NCI-H146 treated with DMSO at 0.1 percent for 48 hours (cell line): Measurements from ENCODE around the gene ST3GAL5.

Experiments used
- DNase-seq: peaks from one replicate; lab custom pipeline; 2025; ENCODE audit not compliant: unreplicated experiment; lab: John Stamatoyannopoulos, UW

ST3GAL5 gene

DNA sequence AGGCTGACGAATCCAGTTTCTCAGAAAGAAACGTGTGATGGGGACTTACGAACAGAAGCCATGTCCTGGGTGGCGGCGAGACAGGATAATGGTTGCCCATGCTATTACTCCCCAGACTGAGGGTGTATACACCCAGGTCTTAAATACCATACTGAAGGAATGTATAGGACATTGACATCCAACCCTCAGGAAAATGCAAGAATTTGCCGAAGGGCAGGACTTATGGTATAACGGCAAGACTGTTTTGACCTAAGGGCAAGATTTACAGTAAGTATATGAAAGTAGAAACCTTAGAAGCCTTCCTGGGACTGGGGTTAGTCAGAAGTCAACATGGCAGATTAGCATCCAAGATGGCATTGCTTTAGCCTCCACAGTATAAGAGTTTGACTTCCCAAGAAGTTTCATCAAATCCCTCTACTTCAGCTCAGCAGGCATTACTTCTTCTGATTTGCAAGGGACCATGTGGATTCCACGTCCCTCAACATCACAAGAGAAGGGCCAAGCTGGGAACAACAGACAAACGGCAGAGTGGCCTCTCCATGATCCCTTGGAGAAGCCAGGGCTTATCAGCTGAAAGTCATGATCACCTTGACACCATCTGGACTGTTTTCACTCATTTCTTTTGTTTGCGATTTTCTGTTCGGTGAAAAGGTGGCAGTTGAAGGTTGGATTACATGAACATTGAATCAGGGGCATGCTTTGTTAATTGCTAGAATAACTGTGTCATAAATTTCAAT is 21.1 kb downstream of the ST3GAL5 start:
- no peak for DNase-seq

DNA sequence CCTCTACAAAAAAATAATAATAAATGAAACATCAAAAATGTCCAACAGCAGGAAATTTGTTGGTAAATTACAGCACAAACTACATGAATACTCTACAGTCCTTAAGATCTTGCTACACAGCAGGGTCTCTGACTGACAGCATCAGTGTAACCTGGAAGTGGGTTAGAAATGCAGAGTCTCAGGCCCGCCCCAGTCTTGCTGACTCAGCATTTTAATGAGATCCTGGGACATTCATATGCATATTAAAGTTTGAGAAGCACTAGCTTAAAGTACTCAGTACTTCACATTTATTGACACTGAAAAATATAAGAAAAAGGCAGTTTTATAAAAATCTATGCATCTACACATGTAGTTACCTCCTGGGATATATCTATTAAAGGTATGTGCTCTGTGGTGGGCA is 21.7 kb downstream of the ST3GAL5 start:
- DNase-seq, result no peak

DNA sequence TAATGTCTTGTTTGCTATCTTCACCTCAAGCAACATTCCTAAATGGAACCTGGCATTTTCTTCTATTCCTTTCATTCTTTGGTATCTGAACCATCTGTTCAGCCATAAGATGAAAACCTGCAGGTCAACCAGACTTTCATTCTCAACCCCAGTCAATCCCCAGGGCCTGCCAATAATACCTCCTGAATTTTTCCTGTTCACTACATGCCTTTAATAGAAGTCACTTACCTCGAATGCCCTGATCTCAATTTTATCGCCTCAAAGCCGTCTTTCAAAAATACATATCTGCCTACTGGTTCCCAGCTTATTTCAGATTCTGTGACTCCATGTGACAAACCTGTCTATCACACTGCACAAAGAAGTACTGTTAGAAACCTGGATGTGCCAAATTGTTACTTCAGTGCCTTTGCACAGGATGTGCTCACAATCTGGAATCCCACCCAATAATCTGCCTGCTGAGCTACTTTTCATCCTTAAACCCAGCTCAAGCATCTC is 22.6 kb downstream of the ST3GAL5 start:
- DNase-seq, result no peak

DNA sequence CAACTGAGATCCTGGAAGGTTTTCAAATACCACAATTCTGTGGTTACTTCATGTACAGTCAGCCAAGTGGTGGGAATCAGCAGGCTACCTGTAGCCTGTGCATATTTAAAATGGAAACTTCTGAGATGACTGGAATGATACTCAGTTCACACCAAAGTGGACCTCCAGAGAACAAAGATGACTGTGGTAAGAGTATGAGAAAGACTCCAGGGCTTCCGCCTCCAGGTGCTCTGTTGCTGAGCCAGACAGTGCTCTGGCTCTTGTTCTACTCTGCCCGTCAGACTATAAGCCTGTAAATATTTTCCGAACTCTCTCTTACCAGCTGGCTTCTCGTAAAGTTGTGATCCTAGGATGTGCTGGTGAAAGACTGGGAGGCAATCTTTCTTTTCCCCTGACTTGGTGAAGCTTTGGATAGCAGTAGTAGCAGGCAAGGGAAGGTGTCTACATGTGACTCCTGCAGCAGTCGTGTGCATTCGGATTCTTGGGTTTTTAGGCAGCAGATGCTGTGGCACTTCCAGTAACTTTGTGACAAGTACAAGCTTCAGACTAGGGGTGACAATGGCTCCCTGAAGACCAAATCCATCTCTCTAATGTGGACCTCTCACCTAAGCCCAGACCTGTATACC is 23.1 kb downstream of the ST3GAL5 start:
- DNase-seq, result no peak

DNA sequence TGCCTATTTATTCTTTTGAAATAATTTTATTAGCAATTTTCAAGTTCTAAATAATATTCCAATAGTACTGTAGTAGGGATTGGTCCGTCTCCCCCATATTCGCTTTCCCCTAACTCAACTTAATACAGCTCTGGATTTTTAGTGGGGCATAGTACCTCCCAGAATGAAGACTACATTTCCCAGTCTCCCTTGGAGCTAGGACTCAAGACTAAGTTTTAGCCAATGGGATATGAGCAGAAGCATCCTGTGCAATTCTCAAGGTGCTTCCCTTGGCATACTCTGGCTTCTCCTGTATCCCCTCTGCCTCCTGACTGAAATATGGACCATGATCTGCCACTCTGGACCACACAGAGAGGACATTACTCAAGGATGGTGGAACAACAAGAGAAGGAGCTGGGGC is 24.1 kb downstream of the ST3GAL5 start:
- no peak for DNase-seq

DNA sequence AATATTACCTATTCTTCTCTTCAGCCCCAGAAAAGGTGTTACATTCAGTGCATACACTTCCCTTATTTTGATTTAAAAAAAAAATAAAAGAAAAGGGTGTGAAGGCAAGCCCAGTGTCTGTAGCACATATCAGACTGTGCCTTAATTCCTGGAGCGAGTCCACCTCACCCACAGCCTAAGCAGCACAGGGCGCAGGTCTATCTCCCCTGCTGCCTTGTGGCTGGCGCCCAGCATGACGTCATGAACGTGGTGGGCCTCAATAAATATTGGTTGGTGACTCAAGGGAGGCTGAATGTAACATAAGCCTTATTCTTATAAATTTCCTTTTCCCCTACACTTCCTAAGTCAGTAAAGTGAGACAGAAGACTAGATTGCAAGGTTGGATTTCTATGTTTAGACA is 26.4 kb downstream of the ST3GAL5 start:
- DNase-seq, result no peak

DNA sequence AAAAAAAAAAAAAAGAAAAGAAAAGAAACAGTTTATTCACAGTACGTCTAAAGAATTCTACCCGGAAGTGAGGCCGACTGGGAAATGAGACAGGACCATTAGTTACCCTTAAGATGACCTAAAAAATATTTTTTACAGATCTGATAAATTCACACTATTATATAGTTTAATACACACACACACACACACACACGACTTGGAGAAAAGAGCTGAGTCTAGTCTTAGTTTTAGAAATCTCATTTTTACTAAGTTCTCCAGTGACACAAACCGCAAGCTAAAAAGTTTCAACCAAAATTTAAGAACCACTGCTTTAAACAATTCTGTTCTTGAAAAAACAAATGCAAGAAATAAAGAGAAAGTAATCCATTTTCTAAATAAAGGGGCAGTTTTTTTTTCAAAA is 27.1 kb downstream of the ST3GAL5 start:
- no peak for DNase-seq

DNA sequence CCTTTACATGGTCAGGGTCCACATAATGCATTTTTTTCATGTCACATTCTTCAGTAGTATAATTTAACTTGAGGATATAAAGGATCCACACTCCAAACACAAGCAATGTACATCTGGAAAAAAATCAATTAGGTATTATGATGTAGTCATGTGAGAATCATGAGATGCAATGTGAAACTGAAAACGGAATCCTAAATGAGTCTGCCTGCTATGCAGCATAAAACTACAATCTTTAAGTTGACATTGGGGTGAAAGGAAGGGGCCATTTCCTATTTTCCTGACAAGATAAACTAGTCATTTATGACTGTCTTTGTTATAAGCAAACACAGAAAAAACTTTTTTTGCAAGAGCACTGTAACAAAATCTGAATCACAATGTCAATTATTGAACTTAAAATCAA is 27.6 kb downstream of the ST3GAL5 start:
- DNase-seq, result no peak

DNA sequence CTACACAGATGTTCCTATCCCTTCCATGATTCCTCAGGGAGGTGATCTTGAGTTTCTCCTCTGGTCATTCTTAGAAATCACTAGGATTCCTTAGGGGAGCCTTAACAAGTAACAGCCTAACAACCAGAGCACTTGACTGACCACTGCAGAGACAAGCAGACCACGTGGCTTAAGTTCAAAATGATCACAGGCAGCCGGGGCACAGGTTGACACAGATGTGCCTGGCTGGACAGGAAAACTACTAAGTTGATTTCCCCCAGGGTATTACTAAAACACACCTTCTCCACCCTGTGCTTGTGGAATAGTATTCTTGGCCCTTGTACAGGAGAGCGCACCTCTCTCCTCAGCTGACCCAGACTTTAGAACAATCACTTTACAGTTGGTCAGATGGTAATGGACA is 29.9 kb downstream of the ST3GAL5 start:
- DNase-seq, result no peak

DNA sequence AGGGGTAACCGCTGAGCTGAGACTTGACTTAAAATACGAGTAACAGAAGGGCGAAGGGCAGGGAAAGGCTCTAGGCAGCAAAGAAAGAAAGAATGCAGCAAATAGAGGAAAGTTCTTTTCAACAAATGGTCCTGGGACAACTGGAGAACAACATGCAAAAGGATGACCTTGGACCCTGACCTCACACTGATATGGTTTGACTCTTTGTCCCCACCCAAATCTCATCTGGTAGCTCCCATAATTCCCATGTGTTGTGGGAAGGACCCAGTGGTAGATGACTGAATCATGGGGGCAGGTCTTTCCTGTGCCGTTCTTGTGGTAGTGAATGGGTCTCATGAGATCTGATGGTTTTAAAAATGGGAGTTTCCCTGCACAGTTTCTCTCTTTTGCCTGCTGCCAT is 33.9 kb downstream of the ST3GAL5 start:
- DNase-seq, result no peak

DNA sequence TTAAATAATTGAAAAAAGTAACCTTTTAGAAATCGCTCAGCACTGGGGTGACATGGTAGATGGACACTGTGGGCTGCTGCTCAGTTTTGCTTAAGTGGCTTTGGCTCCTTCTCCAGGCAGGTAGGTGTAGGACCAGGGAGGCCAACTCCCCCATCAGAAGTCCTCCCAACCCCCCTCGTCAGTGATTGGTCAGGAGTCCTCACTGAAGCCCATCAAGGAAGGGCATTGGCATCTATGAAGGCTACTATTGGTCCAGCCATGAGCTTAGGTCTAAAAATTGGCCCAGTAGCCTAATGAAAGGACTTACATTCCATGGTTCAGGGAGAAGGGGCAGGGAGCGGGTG is 34.7 kb downstream of the ST3GAL5 start:
- DNase-seq, result no peak

DNA sequence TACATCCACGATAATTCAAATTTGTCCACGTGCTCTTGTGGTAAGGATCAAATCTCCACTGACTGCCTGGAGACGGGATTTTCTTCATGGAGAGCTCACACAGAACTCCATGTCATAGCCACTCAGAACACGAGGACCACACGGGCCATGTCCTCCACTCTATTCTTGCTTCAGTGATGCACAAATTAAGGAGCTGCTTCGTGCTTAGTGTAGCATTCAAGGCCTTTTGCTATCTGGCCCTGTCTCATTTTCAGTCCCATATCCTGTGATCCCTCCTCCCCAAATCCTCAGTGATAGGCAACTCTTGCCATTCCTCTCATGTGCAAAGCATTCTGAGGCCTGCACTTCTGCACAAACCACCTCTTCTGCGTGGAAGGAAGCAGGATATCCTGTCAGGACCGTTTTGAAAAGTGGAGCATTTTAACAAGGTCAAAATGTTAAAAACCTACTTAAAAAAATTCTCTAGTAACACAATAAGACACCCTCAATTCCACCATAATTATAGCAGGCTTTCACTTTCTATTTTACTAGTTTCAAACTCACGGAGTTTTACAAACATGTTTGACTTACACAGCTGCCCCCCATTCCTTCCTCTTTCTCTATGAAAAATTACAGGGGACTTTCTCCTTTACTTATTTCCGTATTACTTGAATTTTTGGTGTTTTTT is 35.2 kb downstream of the ST3GAL5 start:
- no peak for DNase-seq

DNA sequence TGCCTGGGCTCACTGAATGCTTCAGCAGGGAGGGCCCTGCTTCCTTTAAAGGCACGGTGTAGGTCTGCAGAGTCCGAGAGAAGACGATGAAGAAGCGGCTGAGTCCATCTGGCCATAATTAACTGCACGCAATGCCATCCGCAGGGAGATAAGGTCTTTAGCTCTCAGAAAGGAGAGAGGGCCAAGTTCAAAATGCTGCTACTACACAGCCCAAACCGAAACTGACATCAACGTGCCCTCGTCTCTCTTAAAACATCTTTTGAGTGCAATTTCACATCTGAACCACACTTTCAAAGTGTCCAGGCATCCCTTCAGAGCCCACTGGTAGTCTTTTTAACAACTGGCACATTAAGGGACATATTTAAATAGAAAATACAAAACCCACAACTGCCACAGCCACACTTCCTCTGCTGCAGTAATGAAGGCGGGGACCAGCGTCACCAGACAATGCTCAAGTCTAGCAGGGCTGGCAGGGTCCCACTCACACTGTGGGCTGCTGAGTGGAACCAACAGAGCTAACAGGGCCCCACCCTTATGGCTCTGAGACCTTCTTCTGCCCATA is 35.8 kb downstream of the ST3GAL5 start:
- DNase-seq, result no peak

DNA sequence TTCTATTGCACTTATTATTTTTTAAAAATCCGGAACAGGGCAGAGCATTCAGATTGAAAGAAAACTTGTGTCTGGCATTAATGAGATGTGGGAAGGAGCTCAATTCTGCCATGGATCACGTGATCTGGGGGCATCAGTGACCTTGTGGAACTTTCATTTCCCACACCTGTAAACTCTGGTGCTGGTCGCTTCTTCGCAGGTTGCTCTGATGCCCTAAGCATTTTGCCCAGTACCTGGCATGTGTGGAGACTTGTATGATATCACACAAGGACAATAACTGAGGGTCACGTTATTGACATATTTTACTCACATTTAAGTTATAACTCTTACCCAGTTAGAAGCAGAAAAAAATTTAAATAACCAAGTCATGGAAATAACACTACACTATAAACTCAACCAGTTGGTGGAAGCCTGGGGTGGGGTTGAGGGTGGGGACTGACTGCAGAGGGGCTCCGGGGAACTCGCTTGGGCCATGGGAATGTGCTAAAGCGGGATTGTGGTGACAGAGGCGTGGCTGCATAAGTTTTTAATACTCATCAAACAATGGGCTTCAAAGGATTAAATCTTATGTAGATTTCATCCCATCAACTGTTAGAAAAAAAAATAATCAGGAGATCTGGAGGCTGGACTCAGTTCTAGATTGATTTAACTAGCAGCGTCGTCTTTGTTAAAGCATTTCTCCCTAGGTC is 36.5 kb downstream of the ST3GAL5 start:
- DNase-seq, result no peak

DNA sequence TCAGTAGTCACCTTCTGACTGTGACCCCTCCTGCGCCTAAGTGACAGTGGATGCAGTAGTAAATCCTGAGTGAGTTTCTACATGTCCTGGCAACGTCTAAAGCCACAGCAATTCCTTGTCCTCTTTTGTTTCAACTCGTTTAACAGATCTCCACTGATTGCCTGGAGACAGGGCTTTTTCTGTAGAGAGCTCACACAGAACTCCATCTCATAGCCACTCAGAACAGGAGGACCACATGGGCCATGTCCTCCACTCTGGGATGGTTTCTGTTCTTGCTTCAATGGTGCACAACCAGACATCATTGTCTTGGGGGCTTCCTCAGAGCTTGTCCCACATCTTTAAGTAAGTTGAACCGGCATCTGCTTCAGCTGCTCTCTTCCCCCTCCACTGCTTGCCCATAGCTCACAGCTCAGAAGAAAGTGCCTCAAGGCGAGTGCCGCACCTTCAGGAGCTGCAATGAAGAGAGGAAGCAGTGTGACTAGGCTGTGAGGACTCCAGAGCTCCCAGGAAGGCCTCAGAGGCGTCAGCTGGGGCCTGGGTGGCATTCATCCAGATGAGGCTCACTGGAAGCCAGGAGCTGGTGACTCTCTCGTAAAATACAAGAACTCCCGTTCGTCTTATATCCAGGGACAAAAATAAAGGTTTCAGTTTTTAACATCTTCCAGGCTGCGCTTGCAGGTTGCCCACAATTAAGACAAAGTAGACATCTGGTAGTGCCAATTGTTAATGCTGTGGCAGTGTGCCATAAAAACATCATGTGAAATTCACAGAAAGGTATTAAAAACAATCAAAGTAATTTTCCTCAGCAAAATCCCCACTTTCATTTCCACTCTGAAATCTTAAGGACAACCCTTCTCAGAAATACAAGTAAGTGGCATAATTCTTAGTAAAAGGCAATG is 37.3 kb downstream of the ST3GAL5 start:
- no peak for DNase-seq

DNA sequence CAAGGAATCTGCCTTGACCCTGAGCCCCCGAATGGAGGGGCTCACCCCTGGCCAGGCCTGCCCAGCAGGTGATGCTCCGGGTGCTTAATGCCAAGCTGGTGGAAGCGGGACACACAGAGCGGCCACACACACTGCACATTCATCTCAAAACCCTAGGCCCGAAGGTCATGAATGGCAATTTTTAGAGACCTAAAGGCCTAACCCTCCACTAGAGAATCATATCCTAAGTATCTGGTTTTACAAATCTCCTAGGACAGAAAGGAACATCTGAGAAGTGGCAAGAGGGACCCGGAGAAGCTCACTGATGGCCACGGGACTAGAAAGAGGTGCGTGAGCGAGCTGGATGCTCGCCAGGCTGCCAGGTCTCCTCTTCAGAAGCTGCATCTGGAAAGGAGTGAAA is 38.3 kb downstream of the ST3GAL5 start:
- no peak for DNase-seq

DNA sequence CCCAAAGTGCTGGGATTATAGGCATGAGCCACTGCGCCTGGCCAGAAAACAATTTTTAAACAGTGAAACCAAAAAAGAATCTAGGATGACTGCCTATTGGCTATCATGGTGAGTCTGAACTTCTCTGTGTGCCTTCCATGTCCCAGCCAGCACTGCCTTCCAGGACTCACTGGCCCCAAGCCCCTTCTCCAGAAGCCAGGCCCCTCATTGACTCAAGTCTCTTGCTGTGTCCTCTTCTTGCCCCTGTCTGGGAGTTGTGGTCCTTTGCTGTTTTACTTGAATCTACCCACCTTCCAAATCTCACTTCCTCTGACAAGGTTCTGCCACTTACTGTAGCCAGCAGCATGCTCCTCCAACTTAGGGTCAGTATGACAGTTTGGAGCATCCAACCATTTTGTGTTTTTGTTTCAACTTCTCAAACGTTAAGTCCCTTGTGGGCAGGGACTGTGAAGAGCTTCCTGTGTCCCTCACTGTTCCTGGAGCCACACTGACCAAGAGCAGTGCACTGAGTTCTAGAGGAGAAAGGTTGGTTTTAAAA is 41.7 kb downstream of the ST3GAL5 start:
- DNase-seq, result no peak

DNA sequence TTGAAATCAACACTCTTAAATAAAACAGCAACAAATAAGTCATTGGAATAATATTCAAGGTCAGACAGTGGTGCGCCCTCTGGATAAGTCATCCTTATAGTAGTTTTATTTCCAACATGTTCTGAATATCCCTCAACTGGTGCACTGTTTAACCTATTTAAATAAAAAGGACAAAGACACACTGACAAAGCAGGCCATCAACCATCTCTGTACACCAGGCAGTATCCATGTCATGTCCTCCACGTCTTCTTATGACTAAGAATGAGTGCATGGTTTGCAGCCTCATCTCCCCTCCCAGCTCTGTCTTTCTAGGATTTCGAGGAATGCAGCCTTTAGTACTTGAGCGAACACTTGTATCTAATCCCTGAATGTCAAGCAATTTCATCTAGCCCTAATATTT is 42.4 kb downstream of the ST3GAL5 start:
- no peak for DNase-seq

DNA sequence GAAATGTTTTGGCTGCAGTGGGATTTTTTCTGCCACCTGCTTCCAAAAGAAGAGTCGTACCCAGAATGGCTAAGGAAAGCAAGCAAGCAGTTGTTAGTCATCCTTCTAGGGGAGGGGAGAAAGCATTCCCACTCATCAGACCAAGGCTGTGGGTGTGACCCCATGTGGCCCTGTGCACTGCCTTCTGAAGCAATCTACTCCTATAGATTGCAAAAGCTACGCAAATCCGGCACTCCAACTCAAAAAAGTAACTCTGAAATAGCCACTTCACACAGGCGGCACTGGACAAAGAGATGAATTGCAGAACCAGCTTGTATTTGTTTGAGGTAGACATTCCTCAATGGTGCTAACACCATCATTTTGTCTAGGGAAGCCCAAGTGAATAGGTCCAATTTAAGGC is 44.3 kb downstream of the ST3GAL5 start:
- DNase-seq, result no peak

DNA sequence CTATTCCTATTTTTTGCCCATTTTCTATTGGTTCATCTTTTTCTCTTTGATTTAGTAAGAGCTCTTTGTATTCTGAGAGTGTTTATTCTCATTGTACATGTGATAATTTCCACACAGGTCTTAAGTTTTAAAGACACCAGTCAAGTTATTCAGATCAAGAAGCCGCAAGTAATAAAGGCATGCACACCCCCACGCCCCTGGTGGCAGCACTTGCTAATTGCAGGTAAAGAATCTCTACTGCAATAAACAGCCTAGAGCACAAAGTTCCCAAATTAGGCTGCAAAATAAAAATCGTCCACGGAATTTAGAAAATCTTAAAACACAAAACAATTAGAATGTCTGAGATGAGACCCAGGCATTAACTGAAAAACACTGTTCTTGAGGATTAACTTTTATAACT is 45.2 kb downstream of the ST3GAL5 start:
- no peak for DNase-seq
